Stomach smooth muscle (tissue), 2 donors: ENCODE measurements around the gene EXOC4.
"Not testable (repeated sequence)": the region's sequence is repeated elsewhere in the genome, so short reads cannot be mapped to it uniquely, and the experiment has no call there.

ENCODE experiments used
- H3K27ac ChIP-seq: one replicate; pipeline ENCODE4 v1.7.0; 2013; ENCODE audit warnings: mild to moderate bottlenecking, low read length, inconsistent platforms
- H3K27me3 ChIP-seq, 2 donors: one replicate each; pipeline ENCODE4 v1.7.0; 2013; ENCODE audit warnings: low read length in 2 of 2; ENCODE audit not compliant: insufficient read depth in 2 of 2, control insufficient read depth in 1 of 2
- H3K36me3 ChIP-seq, 2 donors: one replicate each; pipeline ENCODE4 v1.7.0; 2013; ENCODE audit warnings: low read length in 2 of 2; ENCODE audit not compliant: control insufficient read depth in 2 of 2, insufficient read depth in 2 of 2
- H3K4me1 ChIP-seq: one replicate; pipeline ENCODE4 v1.7.0; 2013; ENCODE audit warnings: low read length; ENCODE audit not compliant: control insufficient read depth, insufficient read depth
- H3K4me3 ChIP-seq, 2 donors: one replicate each; pipeline ENCODE4 v1.7.0; 2013; ENCODE audit warnings: low read length in 2 of 2
- H3K9ac ChIP-seq, 2 donors: one replicate each; pipeline ENCODE4 v1.7.0; 2013; ENCODE audit warnings: low read length in 2 of 2, mild to moderate bottlenecking in 1 of 2
- H3K9me3 ChIP-seq, 2 donors: one replicate each; pipeline ENCODE4 v1.7.0; 2013; ENCODE audit warnings: low read length in 2 of 2; ENCODE audit not compliant: control insufficient read depth in 2 of 2
- donor health status: healthy.
- donor health status: Pancreatic carcinoma.

The EXOC4 gene

GRCh38 chr7:133873187-133873586 lies 620.3 kb downstream of the EXOC4 start:
- no peaks in the 10 kb centered on the region for H3K27me3 ChIP-seq
- no peaks in the 10 kb centered on the region for H3K4me1 ChIP-seq
- no peaks in the 10 kb centered on the region for H3K36me3 ChIP-seq
- H3K9me3 ChIP-seq = no peaks in the 10 kb centered on the region
- no peak overlapping the region for H3K9ac ChIP-seq
- no peak overlapping the region for H3K4me3 ChIP-seq
- H3K27ac ChIP-seq = no peak overlapping the region

DNA sequence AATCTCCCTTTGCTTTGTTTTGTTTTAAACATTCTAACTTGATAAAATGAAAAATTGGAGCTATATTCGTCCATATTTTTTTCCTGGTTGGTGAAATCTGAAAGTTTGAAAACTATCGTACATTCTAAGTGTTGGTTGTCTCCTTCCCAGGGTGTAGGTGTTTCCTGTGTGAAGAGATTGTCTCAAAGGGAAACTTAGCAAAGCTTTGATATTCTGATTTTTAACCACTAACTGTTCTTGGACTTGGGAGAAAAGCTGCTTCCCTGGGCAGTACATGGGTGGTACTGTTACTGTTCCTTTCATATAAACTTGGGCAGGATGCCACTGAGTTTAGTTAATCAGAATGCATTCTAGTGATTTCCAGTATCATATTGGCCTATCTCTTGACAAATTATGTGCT lies 620.8 kb downstream of the EXOC4 start:
- no peaks in the 10 kb centered on the region for H3K36me3 ChIP-seq
- no peak overlapping the region for H3K9ac ChIP-seq
- no peaks in the 10 kb centered on the region for H3K9me3 ChIP-seq
- H3K27ac ChIP-seq = no peak overlapping the region
- H3K4me1 ChIP-seq = no peaks in the 10 kb centered on the region
- no peak overlapping the region for H3K4me3 ChIP-seq
- H3K27me3 ChIP-seq = no peaks in the 10 kb centered on the region

- Histone ChIP-seq H3K36me3 (no peaks in the 10 kb centered on the region), H3K4me3 (no peak overlapping the region), H3K9me3 (no peaks in the 10 kb centered on the region), H3K9ac (no peak overlapping the region), H3K27me3 (no peaks in the 10 kb centered on the region), H3K27ac (no peak overlapping the region), H3K4me1 (no peaks in the 10 kb centered on the region)
Observed at GRCh38 chr7:133883591-133883990, 630.7 kb downstream of the EXOC4 start.

DNA sequence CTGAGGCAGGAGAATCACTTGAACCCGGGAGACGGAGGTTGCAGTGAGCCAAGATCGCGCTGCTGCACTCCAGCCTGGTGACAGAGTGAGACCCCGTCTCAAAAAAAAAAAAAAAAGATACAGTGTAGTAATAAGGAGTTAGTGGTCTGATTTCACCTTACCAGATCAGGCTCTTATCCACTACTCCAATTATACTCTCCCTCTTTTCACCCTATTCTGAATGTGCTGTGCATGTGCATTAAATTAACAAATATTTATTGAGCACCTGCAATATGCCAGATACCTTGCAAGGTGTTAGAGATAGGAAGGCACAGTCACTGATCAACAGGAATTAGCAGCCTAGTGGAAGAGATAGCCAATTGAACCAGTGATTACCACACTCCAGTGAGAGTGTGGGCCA lies 632.3 kb downstream of the EXOC4 start:
- Histone ChIP-seq H3K36me3 (no peaks in the 10 kb centered on the region), H3K9ac (no peak overlapping the region), H3K27ac (no peak overlapping the region), H3K27me3 (no peaks in the 10 kb centered on the region), H3K4me1 (no peaks in the 10 kb centered on the region), H3K4me3 (no peak overlapping the region), H3K9me3 (no peaks in the 10 kb centered on the region)

GRCh38 chr7:133886086-133886485 lies 633.2 kb downstream of the EXOC4 start:
- no peaks in the 10 kb centered on the region for H3K36me3 ChIP-seq
- H3K9ac ChIP-seq = no peak overlapping the region
- H3K4me1 ChIP-seq = no peaks in the 10 kb centered on the region
- H3K27ac ChIP-seq = no peak overlapping the region
- H3K9me3 ChIP-seq = no peaks in the 10 kb centered on the region
- H3K27me3 ChIP-seq = no peaks in the 10 kb centered on the region
- H3K4me3 ChIP-seq = no peak overlapping the region

GRCh38 chr7:133886797-133887196 lies 633.9 kb downstream of the EXOC4 start:
- Histone ChIP-seq H3K36me3 (no peaks in the 10 kb centered on the region), H3K9ac (no peak overlapping the region), H3K9me3 (no peaks in the 10 kb centered on the region), H3K4me3 (no peak overlapping the region), H3K27ac (no peak overlapping the region), H3K27me3 (no peaks in the 10 kb centered on the region), H3K4me1 (no peaks in the 10 kb centered on the region)

- H3K9me3 ChIP-seq = no peaks in the 10 kb centered on the region
- H3K4me1 ChIP-seq = no peaks in the 10 kb centered on the region
- H3K4me3 ChIP-seq = no peak overlapping the region
- no peaks in the 10 kb centered on the region for H3K36me3 ChIP-seq
- H3K27me3 ChIP-seq = no peaks in the 10 kb centered on the region
- H3K9ac ChIP-seq = no peak overlapping the region
- no peak overlapping the region for H3K27ac ChIP-seq
Observed at GRCh38 chr7:133887459-133887858, 634.6 kb downstream of the EXOC4 start.

GRCh38 chr7:133888061-133888930 lies 635.4 kb downstream of the EXOC4 start:
- no peak overlapping the region for H3K27ac ChIP-seq
- H3K4me1 ChIP-seq = no peaks in the 10 kb centered on the region
- no peak overlapping the region for H3K9ac ChIP-seq
- H3K4me3 ChIP-seq = no peak overlapping the region
- no peaks in the 10 kb centered on the region for H3K27me3 ChIP-seq
- no peaks in the 10 kb centered on the region for H3K9me3 ChIP-seq
- H3K36me3 ChIP-seq = no peaks in the 10 kb centered on the region

- Histone ChIP-seq H3K27ac (no peak overlapping the region), H3K4me3 (no peak overlapping the region), H3K4me1 (no peaks in the 10 kb centered on the region), H3K9me3 (no peaks in the 10 kb centered on the region), H3K9ac (no peak overlapping the region), H3K27me3 (no peaks in the 10 kb centered on the region), H3K36me3 (no peaks in the 10 kb centered on the region)
Observed at GRCh38 chr7:133904776-133905175, 651.9 kb downstream of the EXOC4 start.

GRCh38 chr7:133906553-133906952 lies 653.7 kb downstream of the EXOC4 start:
- not testable (repeated sequence) for H3K36me3 ChIP-seq, H3K4me3 ChIP-seq, H3K27ac ChIP-seq, H3K9ac ChIP-seq, H3K4me1 ChIP-seq, H3K27me3 ChIP-seq, H3K9me3 ChIP-seq

DNA sequence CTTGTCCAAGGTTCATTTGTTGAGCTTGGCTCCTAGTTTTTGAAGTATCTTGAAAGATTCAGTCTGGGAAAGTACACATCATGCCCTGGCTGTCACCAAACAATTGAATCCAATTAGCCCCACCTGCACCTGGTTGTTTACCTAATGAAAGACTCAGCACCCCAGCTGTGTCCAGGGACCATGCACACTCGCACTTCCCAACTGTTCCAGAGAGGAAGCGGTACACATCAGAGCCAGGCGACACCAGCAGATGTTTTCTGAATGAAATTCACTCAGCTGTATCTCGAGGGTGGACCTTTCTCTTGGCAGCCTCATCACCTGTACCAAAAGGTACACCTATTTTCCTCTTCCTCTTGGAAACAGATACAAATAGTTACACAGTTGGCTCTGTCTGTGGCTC lies 657.9 kb downstream of the EXOC4 start:
- no peak overlapping the region for H3K4me3 ChIP-seq
- H3K9ac ChIP-seq = no peak overlapping the region
- no peaks in the 10 kb centered on the region for H3K9me3 ChIP-seq
- H3K36me3 ChIP-seq = no peaks in the 10 kb centered on the region
- no peaks in the 10 kb centered on the region for H3K4me1 ChIP-seq
- H3K27ac ChIP-seq = no peak overlapping the region
- H3K27me3 ChIP-seq = no peaks in the 10 kb centered on the region
